Measurements from ENCODE around the gene MUC21. TPM values are rescaled to one million over a fixed set of nuclear protein-coding genes. Genes with fewer than 3 reads are reported as not detected.

Gene MUC21
- total and polyA plus RNA-seq, 4 donors, result 0.08 TPM; not detected in 3

- no peak overlapping the region for H3K27ac ChIP-seq (ENCODE audit: low read depth, low read length)
- WGBS (ENCODE audit: insufficient coverage), result 63% methylated on average over 11 of the region's 13 CpGs
- DNase-seq (ENCODE audit: low read depth in 4 of 6, low spot score in 6 of 6), result no peak
- no peaks in the 10 kb centered on the region for H3K9me3 ChIP-seq (ENCODE audit: control insufficient read depth, insufficient read depth, low read length)
- H3K27me3 ChIP-seq (ENCODE audit: control insufficient read depth, insufficient read depth, low read length), result no peaks in the 10 kb centered on the region
- H3K36me3 ChIP-seq (ENCODE audit: control insufficient read depth, insufficient read depth, low read length), result no peaks in the 10 kb centered on the region
- no peaks in the 10 kb centered on the region for H3K4me1 ChIP-seq (ENCODE audit: control insufficient read depth, insufficient read depth, low read length)
- no peak overlapping the region for H3K4me3 ChIP-seq (ENCODE audit: low read depth, low read length)
Observed at GRCh38 chr6:31001281-31001888, 17.9 kb downstream of the MUC21 start.

- Histone ChIP-seq H3K27me3 (ENCODE audit: control insufficient read depth, insufficient read depth, low read length) (no peaks in the 10 kb centered on the region), H3K36me3 (ENCODE audit: control insufficient read depth, insufficient read depth, low read length) (no peaks in the 10 kb centered on the region), H3K27ac (ENCODE audit: low read depth, low read length) (no peak overlapping the region), H3K9me3 (ENCODE audit: control insufficient read depth, insufficient read depth, low read length) (no peaks in the 10 kb centered on the region), H3K4me1 (ENCODE audit: control insufficient read depth, insufficient read depth, low read length) (no peaks in the 10 kb centered on the region), H3K4me3 (ENCODE audit: low read depth, low read length) (no peak overlapping the region)
- 80% methylated on average over 1 of the region's 2 CpGs for WGBS (ENCODE audit: insufficient coverage)
- no peak for DNase-seq (ENCODE audit: low read depth in 4 of 6, low spot score in 6 of 6)
Observed at GRCh38 chr6:31002471-31002870, 19.0 kb downstream of the MUC21 start.

GRCh38 chr6:31004794-31005193, 21.3 kb downstream of the MUC21 start:
- 86% methylated on average over 1 of the region's 4 CpGs for WGBS (ENCODE audit: insufficient coverage)

GRCh38 chr6:31005249-31006020, 21.9 kb downstream of the MUC21 start:
- Histone ChIP-seq H3K9me3 (ENCODE audit: control insufficient read depth, insufficient read depth, low read length) (no peaks in the 10 kb centered on the region), H3K27me3 (ENCODE audit: control insufficient read depth, insufficient read depth, low read length) (no peaks in the 10 kb centered on the region), H3K27ac (ENCODE audit: low read depth, low read length) (no peak overlapping the region), H3K4me1 (ENCODE audit: control insufficient read depth, insufficient read depth, low read length) (peaks cover 5% of the 10 kb centered on the region), H3K4me3 (ENCODE audit: low read depth, low read length) (no peak overlapping the region), H3K36me3 (ENCODE audit: control insufficient read depth, insufficient read depth, low read length) (no peaks in the 10 kb centered on the region)
- WGBS (ENCODE audit: insufficient coverage), result 95% methylated on average over 6 of the region's 9 CpGs
- no peak for DNase-seq (ENCODE audit: low read depth in 4 of 6, low spot score in 6 of 6)

More at GRCh38 chr6:31004794-31005193, 21.3 kb downstream of the MUC21 start:
- Histone ChIP-seq H3K27ac (ENCODE audit: low read depth, low read length) (no peak overlapping the region), H3K9me3 (ENCODE audit: control insufficient read depth, insufficient read depth, low read length) (no peaks in the 10 kb centered on the region), H3K27me3 (ENCODE audit: control insufficient read depth, insufficient read depth, low read length) (no peaks in the 10 kb centered on the region), H3K36me3 (ENCODE audit: control insufficient read depth, insufficient read depth, low read length) (no peaks in the 10 kb centered on the region), H3K4me3 (ENCODE audit: low read depth, low read length) (no peak overlapping the region), H3K4me1 (ENCODE audit: control insufficient read depth, insufficient read depth, low read length) (peaks cover 5% of the 10 kb centered on the region)
- no peak for DNase-seq (ENCODE audit: low read depth in 4 of 6, low spot score in 6 of 6)

GRCh38 chr6:31007694-31008093, 24.2 kb downstream of the MUC21 start:
- H3K36me3 ChIP-seq (ENCODE audit: control insufficient read depth, insufficient read depth, low read length), result no peaks in the 10 kb centered on the region
- H3K27ac ChIP-seq (ENCODE audit: low read depth, low read length), result no peak overlapping the region
- DNase-seq (ENCODE audit: low read depth in 4 of 6, low spot score in 6 of 6), result no peak
- no peaks in the 10 kb centered on the region for H3K27me3 ChIP-seq (ENCODE audit: control insufficient read depth, insufficient read depth, low read length)
- no peak overlapping the region for H3K4me3 ChIP-seq (ENCODE audit: low read depth, low read length)
- H3K4me1 ChIP-seq (ENCODE audit: control insufficient read depth, insufficient read depth, low read length), result peaks cover 5% of the 10 kb centered on the region
- WGBS (ENCODE audit: insufficient coverage), result 79% methylated on average over 5 of the region's 8 CpGs
- H3K9me3 ChIP-seq (ENCODE audit: control insufficient read depth, insufficient read depth, low read length), result no peaks in the 10 kb centered on the region

GRCh38 chr6:31008165-31008564, 24.6 kb downstream of the MUC21 start:
- Histone ChIP-seq H3K36me3 (ENCODE audit: control insufficient read depth, insufficient read depth, low read length) (no peaks in the 10 kb centered on the region), H3K9me3 (ENCODE audit: control insufficient read depth, insufficient read depth, low read length) (no peaks in the 10 kb centered on the region), H3K4me1 (ENCODE audit: control insufficient read depth, insufficient read depth, low read length) (peaks cover 5% of the 10 kb centered on the region), H3K4me3 (ENCODE audit: low read depth, low read length) (no peak overlapping the region), H3K27me3 (ENCODE audit: control insufficient read depth, insufficient read depth, low read length) (no peaks in the 10 kb centered on the region), H3K27ac (ENCODE audit: low read depth, low read length) (no peak overlapping the region)
- DNase-seq (ENCODE audit: low read depth in 4 of 6, low spot score in 6 of 6), result peak in 5 of 6 donors; percentile 6 to 47 (median 8)
- WGBS (ENCODE audit: insufficient coverage), result 13% methylated on average over 2 of the region's 4 CpGs

- Histone ChIP-seq H3K9me3 (ENCODE audit: control insufficient read depth, insufficient read depth, low read length) (no peaks in the 10 kb centered on the region), H3K4me1 (ENCODE audit: control insufficient read depth, insufficient read depth, low read length) (peaks cover 5% of the 10 kb centered on the region), H3K27ac (ENCODE audit: low read depth, low read length) (no peak overlapping the region), H3K36me3 (ENCODE audit: control insufficient read depth, insufficient read depth, low read length) (no peaks in the 10 kb centered on the region), H3K27me3 (ENCODE audit: control insufficient read depth, insufficient read depth, low read length) (no peaks in the 10 kb centered on the region), H3K4me3 (ENCODE audit: low read depth, low read length) (no peak overlapping the region)
- 89% methylated on average over 7 of the region's 7 CpGs for WGBS (ENCODE audit: insufficient coverage)
- DNase-seq (ENCODE audit: low read depth in 4 of 6, low spot score in 6 of 6), result no peak
Observed at GRCh38 chr6:31009731-31010130, 26.2 kb downstream of the MUC21 start.

GRCh38 chr6:31010393-31011060, 27.0 kb downstream of the MUC21 start, which contains the start of gene MUC22:
Gene MUC22, plus strand, starts transcription at chr6:31010474. Its CDS starts 233 bp downstream, at chr6:31010707.
- Histone ChIP-seq H3K4me3 (ENCODE audit: low read depth, low read length) (no peak within 1 kb of the TSS), H3K27me3 (ENCODE audit: control insufficient read depth, insufficient read depth, low read length) (no peaks in the 10 kb centered on the region), H3K4me1 (ENCODE audit: control insufficient read depth, insufficient read depth, low read length) (peaks cover 5% of the 10 kb centered on the region), H3K36me3 (ENCODE audit: control insufficient read depth, insufficient read depth, low read length) (no peaks in the 10 kb centered on the region), H3K9me3 (ENCODE audit: control insufficient read depth, insufficient read depth, low read length) (peaks cover 3% of the 10 kb centered on the region), H3K27ac (ENCODE audit: low read depth, low read length) (no peak within 1 kb of the TSS)
- WGBS (ENCODE audit: insufficient coverage), result 92% methylated on average over 2 of the region's 4 CpGs
- DNase-seq (ENCODE audit: low read depth in 4 of 6, low spot score in 6 of 6), result no peak

- peaks cover 5% of the 10 kb centered on the region for H3K4me1 ChIP-seq (ENCODE audit: control insufficient read depth, insufficient read depth, low read length)
- no peak for DNase-seq (ENCODE audit: low read depth in 4 of 6, low spot score in 6 of 6)
- H3K4me3 ChIP-seq (ENCODE audit: low read depth, low read length), result no peak overlapping the region
- no peaks in the 10 kb centered on the region for H3K27me3 ChIP-seq (ENCODE audit: control insufficient read depth, insufficient read depth, low read length)
- peaks cover 5% of the 10 kb centered on the region for H3K9me3 ChIP-seq (ENCODE audit: control insufficient read depth, insufficient read depth, low read length)
- WGBS (ENCODE audit: insufficient coverage), result 64% methylated on average over 6 of the region's 6 CpGs
- H3K36me3 ChIP-seq (ENCODE audit: control insufficient read depth, insufficient read depth, low read length), result no peaks in the 10 kb centered on the region
- H3K27ac ChIP-seq (ENCODE audit: low read depth, low read length), result no peak overlapping the region
Observed at GRCh38 chr6:31011153-31011552, 27.6 kb downstream of the MUC21 start.
